Central memory CD8-positive, alpha-beta T cell (primary cell): ENCODE results near the gene HOXD4.

ENCODE experiments used
- ATAC-seq: fragments of 150-1000 bp; cut with Tn5 transposase; replicated peaks from 2 replicates; pipeline ENCODE4 v1.10.0; 2022; ENCODE audit warnings: mild to moderate bottlenecking, moderate FRiP score, moderate number of reproducible peaks; ENCODE audit not compliant: poor library complexity, severe bottlenecking; ENCODE audit errors: extremely low read depth
- DNase-seq, 2 donors: peaks; one replicate each; pipeline ENCODE4 v3.0.0; 2021; ENCODE audit warnings: low spot score in 2 of 2
- H3K27ac Mint-ChIP-seq: one replicate; pipeline ENCODE4 v1.8.0; 2022; ENCODE audit warnings: low read depth, mild to moderate bottlenecking, moderate library complexity, mixed read lengths
- H3K27me3 Mint-ChIP-seq: one replicate; pipeline ENCODE4 v1.8.0; 2022; ENCODE audit warnings: mixed read lengths
- H3K36me3 Mint-ChIP-seq: one replicate; pipeline ENCODE4 v1.8.0; 2022; ENCODE audit warnings: mild to moderate bottlenecking, moderate library complexity, mixed read lengths; ENCODE audit not compliant: insufficient read depth
- H3K4me1 Mint-ChIP-seq: one replicate; pipeline ENCODE4 v1.8.0; 2022; ENCODE audit warnings: mixed read lengths
- H3K4me3 Mint-ChIP-seq: one replicate; pipeline ENCODE4 v1.8.0; 2022; ENCODE audit warnings: mild to moderate bottlenecking, moderate library complexity, mixed read lengths
- H3K9me3 Mint-ChIP-seq: one replicate; pipeline ENCODE4 v1.8.0; 2022; ENCODE audit warnings: mixed read lengths

Gene HOXD4

DNA sequence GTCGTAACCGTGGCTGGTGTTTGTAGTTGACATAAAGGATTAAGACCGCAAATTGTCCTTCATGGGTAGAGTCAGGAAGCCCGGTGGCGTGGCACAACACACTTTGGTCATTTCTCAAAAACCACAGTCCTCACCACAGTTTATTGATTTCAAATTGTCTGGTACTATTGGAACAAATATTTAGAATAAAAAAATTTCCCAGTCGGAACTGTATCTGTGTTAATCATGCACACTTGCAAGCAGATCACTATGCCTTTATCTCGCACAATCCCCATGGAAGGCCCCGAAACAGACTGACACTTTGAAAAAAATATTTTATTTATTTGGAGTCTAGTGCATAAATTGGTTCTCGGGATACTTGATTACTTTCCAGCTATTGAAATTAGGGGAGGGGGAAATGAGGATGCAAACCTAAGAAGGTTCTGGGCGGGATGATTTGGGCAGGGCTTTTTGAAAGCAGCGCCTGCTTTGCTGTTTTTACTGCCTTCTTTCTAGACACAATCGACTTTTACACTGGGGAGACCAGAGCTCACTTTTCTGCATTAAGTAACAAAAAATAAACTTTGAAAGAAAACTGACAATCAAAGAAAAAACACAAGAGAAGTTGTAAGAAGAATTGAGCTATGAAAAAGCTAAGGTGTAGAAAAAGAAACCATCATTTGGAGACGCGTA is 21.7 kb downstream of the HOXD4 start:
- Mint-ChIP-seq H3K27ac (no peak overlapping the region), H3K36me3 (peaks cover 5% of the 10 kb centered on the region), H3K4me1 (peaks cover 6% of the 10 kb centered on the region), H3K4me3 (no peak overlapping the region), H3K9me3 (no peaks in the 10 kb centered on the region), H3K27me3 (peaks cover 93% of the 10 kb centered on the region)
- no peak for DNase-seq
- ATAC-seq, result no peak

DNA sequence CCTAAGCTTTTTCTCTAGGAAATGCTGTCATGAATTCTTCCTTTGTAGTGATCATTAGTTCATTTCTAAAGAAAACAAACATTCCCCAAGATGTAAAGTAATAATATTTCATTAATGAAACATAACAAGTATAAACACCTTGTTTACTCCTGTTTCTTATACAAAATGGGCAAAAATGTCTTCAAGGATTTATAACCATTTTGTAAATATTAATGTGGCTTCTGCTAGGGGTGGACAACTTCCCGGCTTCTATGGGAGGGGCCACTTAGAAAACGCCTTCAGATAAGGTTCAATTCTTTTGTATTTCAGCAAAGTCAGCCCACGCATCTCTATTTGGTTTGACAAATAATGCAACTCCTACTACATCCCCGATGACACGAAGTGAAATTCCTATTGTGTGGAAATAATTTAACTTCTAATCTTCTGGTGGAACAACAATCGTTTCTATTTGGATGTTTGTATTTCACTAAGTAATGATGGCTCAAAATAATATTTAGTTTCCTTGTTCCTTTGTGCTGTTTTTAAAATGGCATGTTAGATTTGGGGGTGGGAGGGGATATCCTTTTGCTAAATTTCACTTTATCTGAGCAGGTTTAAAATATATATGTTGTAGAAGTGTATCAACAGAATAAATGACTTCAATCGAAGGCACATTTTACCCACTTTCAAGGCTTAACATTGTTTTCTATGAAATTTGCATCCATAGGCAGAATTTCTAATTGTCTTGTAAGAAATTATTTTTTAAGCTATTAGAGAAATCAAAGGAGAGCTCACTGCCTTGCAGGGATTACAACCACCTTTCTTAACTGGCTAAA is 22.4 kb downstream of the HOXD4 start:
- peaks cover 5% of the 10 kb centered on the region for H3K36me3 Mint-ChIP-seq
- peaks cover 6% of the 10 kb centered on the region for H3K4me1 Mint-ChIP-seq
- ATAC-seq (no peak), DNase-seq (no peak)
- no peak overlapping the region for H3K4me3 Mint-ChIP-seq
- no peak overlapping the region for H3K27ac Mint-ChIP-seq
- peaks cover 98% of the 10 kb centered on the region for H3K27me3 Mint-ChIP-seq
- no peaks in the 10 kb centered on the region for H3K9me3 Mint-ChIP-seq

DNA sequence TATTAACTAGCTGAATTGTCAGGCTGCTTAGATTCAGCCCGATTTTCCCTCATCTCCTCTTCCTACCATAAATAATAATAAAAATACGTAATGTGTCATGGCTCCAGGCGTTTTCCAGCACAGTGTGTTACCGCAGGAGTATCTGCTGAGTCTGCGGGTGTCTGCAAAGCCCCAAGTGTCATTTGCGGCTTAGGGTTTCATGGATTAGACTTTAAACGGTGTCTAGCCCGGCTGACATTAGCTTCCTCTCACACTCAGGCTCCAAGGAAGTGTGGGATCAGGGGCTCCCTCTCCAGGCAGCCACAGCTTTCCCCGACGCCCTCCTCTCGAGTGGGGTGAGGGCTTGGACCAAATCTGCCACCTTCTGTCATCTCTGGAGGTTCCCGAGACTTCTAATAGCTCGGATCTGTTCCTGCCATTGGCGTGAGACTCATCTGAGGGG is 23.1 kb downstream of the HOXD4 start:
- ATAC-seq (no peak), DNase-seq (no peak)
- Mint-ChIP-seq H3K36me3 (peaks cover 5% of the 10 kb centered on the region), H3K27me3 (peaks cover 100% of the 10 kb centered on the region), H3K9me3 (no peaks in the 10 kb centered on the region), H3K27ac (no peak overlapping the region), H3K4me1 (peaks cover 6% of the 10 kb centered on the region), H3K4me3 (no peak overlapping the region)

DNA sequence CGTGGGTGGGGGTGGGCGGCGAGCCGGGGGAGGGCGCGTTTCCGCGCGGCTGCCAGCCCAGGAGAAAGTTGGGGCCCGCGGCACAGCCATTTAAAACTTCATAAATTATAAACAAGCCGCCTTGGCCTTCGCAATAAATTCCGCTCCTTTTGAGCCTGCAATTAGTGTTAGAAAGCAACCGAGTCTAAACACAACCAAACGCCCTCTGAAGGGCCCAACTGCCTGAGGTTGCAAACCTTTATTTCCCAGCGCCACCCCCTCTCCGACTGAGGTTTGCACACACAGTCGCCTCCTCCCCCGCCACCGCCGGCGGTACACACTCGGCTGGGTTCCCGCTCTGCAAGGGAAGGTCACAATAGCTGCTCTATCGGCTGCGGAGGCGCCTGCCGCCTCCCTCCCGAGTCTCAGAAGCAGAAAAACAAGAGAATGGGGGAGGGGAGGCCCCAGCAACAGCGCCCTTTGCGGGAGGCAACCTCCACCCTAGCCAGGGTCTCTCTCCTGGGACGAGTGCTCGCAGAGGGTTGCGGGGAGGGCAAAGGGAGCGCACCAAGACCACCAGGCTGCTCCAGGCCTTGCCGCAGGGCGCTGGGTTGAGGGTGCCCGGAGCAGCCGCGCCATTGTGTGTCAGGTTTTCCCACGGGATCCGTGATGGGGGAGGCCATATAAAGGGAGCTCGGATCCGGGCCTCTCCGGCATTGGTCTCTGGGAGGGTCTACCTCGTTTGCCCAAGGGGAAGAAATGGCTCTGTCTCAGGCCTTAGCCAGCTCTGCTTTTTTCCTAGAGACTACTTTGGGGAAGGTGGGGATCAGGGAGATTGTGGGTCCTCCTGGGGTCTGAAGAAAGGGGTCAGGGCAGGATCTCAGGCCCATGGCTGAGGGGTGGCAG is 23.7 kb downstream of the HOXD4 start:
- H3K9me3 Mint-ChIP-seq, result no peaks in the 10 kb centered on the region
- DNase-seq (no peak), ATAC-seq (no peak)
- no peak overlapping the region for H3K4me3 Mint-ChIP-seq
- peaks cover 6% of the 10 kb centered on the region for H3K4me1 Mint-ChIP-seq
- H3K27ac Mint-ChIP-seq, result no peak overlapping the region
- H3K36me3 Mint-ChIP-seq, result peaks cover 5% of the 10 kb centered on the region
- peaks cover 100% of the 10 kb centered on the region for H3K27me3 Mint-ChIP-seq

- no peak for DNase-seq
- Mint-ChIP-seq H3K36me3 (peaks cover 4% of the 10 kb centered on the region), H3K4me1 (peaks cover 6% of the 10 kb centered on the region), H3K4me3 (no peak overlapping the region), H3K9me3 (no peaks in the 10 kb centered on the region), H3K27me3 (peaks cover 100% of the 10 kb centered on the region), H3K27ac (no peak overlapping the region)
- no peak for ATAC-seq
Observed at GRCh38 chr2:176175709-176176607, 24.6 kb downstream of the HOXD4 start.

GRCh38 chr2:176177580-176178037 is 26.3 kb downstream of the HOXD4 start:
- Mint-ChIP-seq H3K36me3 (peaks cover 2% of the 10 kb centered on the region), H3K27ac (no peak overlapping the region), H3K27me3 (peaks cover 93% of the 10 kb centered on the region), H3K4me1 (peaks cover 6% of the 10 kb centered on the region), H3K9me3 (no peaks in the 10 kb centered on the region), H3K4me3 (no peak overlapping the region)
- no peak for DNase-seq
- no peak for ATAC-seq

- H3K27me3 Mint-ChIP-seq, result peaks cover 93% of the 10 kb centered on the region
- DNase-seq (no peak), ATAC-seq (no peak)
- H3K4me1 Mint-ChIP-seq, result peaks cover 6% of the 10 kb centered on the region
- H3K36me3 Mint-ChIP-seq, result peaks cover 2% of the 10 kb centered on the region
- no peak overlapping the region for H3K27ac Mint-ChIP-seq
- no peaks in the 10 kb centered on the region for H3K9me3 Mint-ChIP-seq
- no peak overlapping the region for H3K4me3 Mint-ChIP-seq
Observed at GRCh38 chr2:176178038-176178756, 26.8 kb downstream of the HOXD4 start.

GRCh38 chr2:176178757-176179295 is 27.5 kb downstream of the HOXD4 start:
- peaks cover 93% of the 10 kb centered on the region for H3K27me3 Mint-ChIP-seq
- no peak overlapping the region for H3K4me3 Mint-ChIP-seq
- no peak for ATAC-seq
- H3K36me3 Mint-ChIP-seq, result peaks cover 3% of the 10 kb centered on the region
- peaks cover 6% of the 10 kb centered on the region for H3K4me1 Mint-ChIP-seq
- H3K27ac Mint-ChIP-seq, result no peak overlapping the region
- no peaks in the 10 kb centered on the region for H3K9me3 Mint-ChIP-seq
- DNase-seq, result no peak

- ATAC-seq (no peak), DNase-seq (no peak)
- Mint-ChIP-seq H3K36me3 (peaks cover 2% of the 10 kb centered on the region), H3K27me3 (peaks cover 92% of the 10 kb centered on the region), H3K4me1 (no peaks in the 10 kb centered on the region), H3K27ac (no peak overlapping the region), H3K9me3 (no peaks in the 10 kb centered on the region), H3K4me3 (no peak overlapping the region)
Observed at GRCh38 chr2:176181551-176181950, 30.2 kb downstream of the HOXD4 start.

- Mint-ChIP-seq H3K4me3 (no peak overlapping the region), H3K27ac (no peak overlapping the region), H3K36me3 (peaks cover 3% of the 10 kb centered on the region), H3K9me3 (no peaks in the 10 kb centered on the region), H3K4me1 (peaks cover 6% of the 10 kb centered on the region), H3K27me3 (peaks cover 92% of the 10 kb centered on the region)
- ATAC-seq (no peak), DNase-seq (no peak)
Observed at GRCh38 chr2:176182671-176183070, 31.3 kb downstream of the HOXD4 start.

DNA sequence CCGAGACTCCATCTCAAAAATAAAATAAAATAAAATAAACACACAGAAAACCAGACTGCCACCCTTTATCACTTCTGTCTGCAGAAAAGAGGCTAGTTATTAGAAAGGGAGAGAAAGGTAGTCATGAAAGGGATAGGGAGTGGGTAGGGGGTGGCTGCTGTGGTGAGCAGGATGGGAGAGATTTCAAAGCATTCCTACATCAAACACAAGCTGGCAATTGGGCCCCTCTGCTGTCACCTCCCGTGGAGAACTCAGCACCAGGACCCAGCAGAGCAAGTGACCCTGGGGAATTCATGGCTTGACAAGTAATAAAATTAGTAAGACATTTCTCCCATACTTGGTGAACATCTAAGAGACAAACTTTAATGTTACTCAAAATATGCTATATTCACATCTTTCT is 33.4 kb downstream of the HOXD4 start:
- Mint-ChIP-seq H3K4me3 (no peak overlapping the region), H3K4me1 (peaks cover 19% of the 10 kb centered on the region), H3K27ac (no peak overlapping the region), H3K36me3 (peaks cover 3% of the 10 kb centered on the region), H3K27me3 (peaks cover 86% of the 10 kb centered on the region), H3K9me3 (no peaks in the 10 kb centered on the region)
- no peak for DNase-seq
- ATAC-seq, result no peak
